Keratinocyte (primary cell): Measurements from ENCODE around the gene LMO3. TPM values are rescaled to one million over a fixed set of nuclear protein-coding genes. Genes with fewer than 3 reads are reported as not detected.
"Not testable (repeated sequence)": the region's sequence is repeated elsewhere in the genome, so short reads cannot be mapped to it uniquely, and the experiment has no call there.

Source experiments
- DNase-seq: peaks from one replicate; pipeline ENCODE4 v3.0.0-alpha.2; 2011; ENCODE audit warnings: low read depth, missing footprints, low spot score
- FAIRE-seq: peaks from 2 replicates; lab custom pipeline; 2011; peaks lifted over from hg19 to GRCh38; lab: Jason Lieb, UNC
- H2AFZ ChIP-seq: 2 replicates; pipeline ENCODE4 v1.6.0; 2012; ENCODE audit warnings: low read length, control low read depth, inconsistent platforms; ENCODE audit not compliant: control insufficient read depth
- H3K27ac ChIP-seq: 2 replicates; pipeline ENCODE4 v1.5.1; 2011; ENCODE audit warnings: low read length; ENCODE audit not compliant: control insufficient read depth, insufficient read depth
- H3K27me3 ChIP-seq: 3 replicates; pipeline ENCODE4 v1.6.0; 2011; ENCODE audit warnings: low read length; ENCODE audit not compliant: control insufficient read depth, insufficient read depth; ENCODE audit errors: extremely low read depth
- H3K36me3 ChIP-seq, 2 experiments: 2 replicates in 1 of 2; 3 replicates in 1 of 2; pipeline ENCODE4 v1.5.1; 2011; ENCODE audit warnings: low read length in 2 of 2, mild to moderate bottlenecking in 1 of 2; ENCODE audit not compliant: control insufficient read depth in 2 of 2, insufficient read depth in 2 of 2; ENCODE audit errors: extremely low read depth in 1 of 2
- H3K4me1 ChIP-seq: 3 replicates; pipeline ENCODE4 v1.5.1; 2011; ENCODE audit warnings: low read length; ENCODE audit not compliant: control insufficient read depth, insufficient read depth; ENCODE audit errors: extremely low read depth
- H3K4me2 ChIP-seq: 3 replicates; pipeline ENCODE4 v1.6.0; 2011; ENCODE audit warnings: low read depth, low read length; ENCODE audit not compliant: control insufficient read depth, insufficient read depth; ENCODE audit errors: extremely low read depth
- H3K4me3 ChIP-seq, 3 experiments: fragments of 200-600 bp in 1 of 3; sonication (generic) in 1 of 3; 2 replicates in 2 of 3; 3 replicates in 1 of 3; pipeline ENCODE4 v1.5.1; 2011 to 2016; ENCODE audit warnings: low read length in 3 of 3, mild to moderate bottlenecking in 3 of 3, control low read depth in 2 of 3, inconsistent platforms in 1 of 3, low read depth in 1 of 3, mixed read lengths in 1 of 3, mixed run types in 1 of 3, moderate library complexity in 1 of 3; ENCODE audit not compliant: control insufficient read depth in 2 of 3, insufficient read depth in 2 of 3; ENCODE audit errors: extremely low read depth in 1 of 3
- H3K79me2 ChIP-seq: 2 replicates; pipeline ENCODE4 v1.6.0; 2012; ENCODE audit warnings: low read length; ENCODE audit not compliant: control insufficient read depth, insufficient read depth
- H3K9ac ChIP-seq: 3 replicates; pipeline ENCODE4 v1.6.0; 2011; ENCODE audit warnings: low read length; ENCODE audit not compliant: control insufficient read depth, insufficient read depth; ENCODE audit errors: extremely low read depth
- H3K9me1 ChIP-seq: 3 replicates; pipeline ENCODE4 v1.6.0; 2011; ENCODE audit warnings: low read length; ENCODE audit not compliant: control insufficient read depth, insufficient read depth; ENCODE audit errors: extremely low read depth
- H3K9me3 ChIP-seq: 2 replicates; pipeline ENCODE4 v1.5.1; 2012; ENCODE audit warnings: low read depth, low read length; ENCODE audit not compliant: control insufficient read depth
- H4K20me1 ChIP-seq: 3 replicates; pipeline ENCODE4 v1.6.0; 2011; ENCODE audit warnings: low read length; ENCODE audit not compliant: control insufficient read depth, insufficient read depth; ENCODE audit errors: extremely low read depth
- CTCF ChIP-seq, 3 experiments: IDR thresholded peaks in 1 of 3; conservative IDR thresholded peaks in 1 of 3; optimal IDR thresholded peaks in 1 of 3; 2 replicates in 2 of 3; 3 replicates in 1 of 3; pipeline versions ENCODE3 to v1.5.1; 2011; ENCODE audit warnings: low read length in 3 of 3, mild to moderate bottlenecking in 3 of 3, moderate library complexity in 2 of 3, control low read depth in 1 of 3, inconsistent platforms in 1 of 3; ENCODE audit not compliant: insufficient read depth in 2 of 3; ENCODE audit errors: extremely low read depth in 1 of 3
- EZH2 ChIP-seq: IDR thresholded peaks from one replicate; pipeline ENCODE4 v1.6.1; 2012; ENCODE audit warnings: inconsistent platforms, mild to moderate bottlenecking, low read length, moderate library complexity
- dilution Hi-C: fragments of 300-500 bp; cut with MboI; formaldehyde crosslinking; loops from one replicate; pipeline ENCODE4 v1.7.0; 2020; ENCODE audit warnings: low sequenced_read_pairs; ENCODE audit not compliant: extremely low pct_ligation_motif_present
- polyA plus RNA-seq, 5 experiments: library from polyadenylated mRNA; depleted of rRNA in 3 of 5; stranded (reverse) in 3 of 5; stranded (forward) in 1 of 5; unstranded in 1 of 5; fragments of >200 nt; gene quantifications; 1 replicate in 1 of 5; 2 replicates in 3 of 5; 3 replicates in 1 of 5; pipeline versions ENCODE4 v1.2.1 to v1.2.3, GENCODE V29; 2011 to 2012; ENCODE audit warnings: missing spikeins in 2 of 5, low read depth in 1 of 5, low replicate concordance in 1 of 5

Gene LMO3
- polyA plus RNA-seq, 1 donor (not counting 4 experiments of a cell fraction or from before 2014, with no cell fraction given): not detected

DNA sequence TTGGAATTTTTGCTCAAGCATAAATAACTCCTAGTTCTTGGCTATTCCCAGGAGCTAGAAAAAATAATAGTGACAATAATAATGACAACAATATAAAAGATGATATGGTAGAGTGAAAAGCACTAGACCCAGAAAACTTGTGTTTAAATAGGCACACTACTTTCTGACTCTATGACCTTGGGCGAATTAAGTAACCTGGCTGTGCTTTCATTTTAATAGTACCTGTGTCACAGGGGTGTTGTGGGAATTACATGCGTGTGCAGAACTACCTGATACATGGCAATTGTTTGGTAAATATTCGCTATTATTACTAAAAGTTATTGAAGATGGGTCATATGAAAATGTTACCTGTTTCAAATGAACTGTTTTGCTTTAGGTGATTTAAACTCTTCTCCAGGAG is 60.1 kb downstream of the LMO3 start:
- no peaks in the 10 kb centered on the region for H3K4me1 ChIP-seq
- H4K20me1 ChIP-seq: no peaks in the 10 kb centered on the region
- no peak for TF ChIP-seq EZH2
- no peak for TF ChIP-seq CTCF (optimal IDR thresholded peaks at IDR 0.05 in 1 of 3, IDR thresholded peaks at IDR 0.05 in 1 of 3, conservative IDR thresholded peaks at IDR 0.05 in 1 of 3; ENCODE audit: extremely low read depth in 1 of 3, insufficient read depth in 2 of 3, low read length in 3 of 3)
- H3K9me1 ChIP-seq: no peaks in the 10 kb centered on the region
- H3K4me2 ChIP-seq: no peak overlapping the region
- H3K36me3 ChIP-seq: no peaks in the 10 kb centered on the region
- no peak overlapping the region for H3K4me3 ChIP-seq
- no peak overlapping the region for H3K27ac ChIP-seq
- dilution Hi-C loops: no loop called here
- DNase-seq (no peak), FAIRE-seq (no peak)
- H3K79me2 ChIP-seq: no peaks in the 10 kb centered on the region
- H3K9ac ChIP-seq: no peak overlapping the region
- no peaks in the 10 kb centered on the region for H3K27me3 ChIP-seq
- no peaks in the 10 kb centered on the region for H3K9me3 ChIP-seq
- no peak overlapping the region for H2AFZ ChIP-seq

- H2AFZ ChIP-seq: no peak overlapping the region
- H3K36me3 ChIP-seq: no peaks in the 10 kb centered on the region
- dilution Hi-C loops: no loop called here
- FAIRE-seq (no peak), DNase-seq (no peak)
- H3K9me1 ChIP-seq: no peaks in the 10 kb centered on the region
- no peaks in the 10 kb centered on the region for H3K4me1 ChIP-seq
- no peak overlapping the region for H3K4me2 ChIP-seq
- H3K79me2 ChIP-seq: no peaks in the 10 kb centered on the region
- TF ChIP-seq EZH2 (no peak), CTCF (optimal IDR thresholded peaks at IDR 0.05 in 1 of 3, IDR thresholded peaks at IDR 0.05 in 1 of 3, conservative IDR thresholded peaks at IDR 0.05 in 1 of 3; ENCODE audit: extremely low read depth in 1 of 3, insufficient read depth in 2 of 3, low read length in 3 of 3) (no peak)
- H3K27ac ChIP-seq: no peak overlapping the region
- no peaks in the 10 kb centered on the region for H3K27me3 ChIP-seq
- H3K9ac ChIP-seq: no peak overlapping the region
- H3K9me3 ChIP-seq: no peaks in the 10 kb centered on the region
- no peaks in the 10 kb centered on the region for H4K20me1 ChIP-seq
- no peak overlapping the region for H3K4me3 ChIP-seq
Observed at GRCh38 chr12:16542586-16542985, 63.4 kb downstream of the LMO3 start.

DNA sequence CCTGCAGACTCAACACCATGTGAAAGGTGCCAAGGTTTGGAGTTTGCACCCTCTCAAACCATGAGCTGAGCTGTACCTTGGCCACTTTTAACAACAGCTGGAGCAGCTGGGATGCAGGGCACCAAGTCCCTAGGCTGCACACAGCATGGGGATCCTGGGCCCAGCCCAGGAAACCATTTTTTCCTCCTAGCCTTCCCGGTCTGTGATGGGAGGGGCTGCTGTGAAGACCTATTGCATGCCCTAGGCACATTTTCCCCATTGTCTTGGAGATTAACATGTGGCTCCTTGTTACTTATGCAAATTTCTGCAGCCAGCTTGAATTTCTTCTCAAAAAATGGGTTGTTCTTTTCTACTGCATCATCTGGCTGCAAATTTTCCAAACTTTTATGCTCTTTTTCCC is 68.3 kb downstream of the LMO3 start:
- H3K4me1 ChIP-seq, H3K4me2 ChIP-seq, H3K9me1 ChIP-seq, H3K27ac ChIP-seq, H3K9ac ChIP-seq, DNase-seq, dilution Hi-C loops, H3K36me3 ChIP-seq, H3K4me3 ChIP-seq, FAIRE-seq, H3K9me3 ChIP-seq, H2AFZ ChIP-seq, H3K79me2 ChIP-seq, H3K27me3 ChIP-seq, H4K20me1 ChIP-seq: not testable (repeated sequence)
